ENCODE results near the gene COL9A3. TPM values are rescaled to one million over a fixed set of nuclear protein-coding genes. Genes with fewer than 3 reads are reported as not detected.
A peak's percentile ranks its signal among the peaks of the same experiment; 100 is the strongest.

COL9A3 gene
- total and polyA plus RNA-seq, 8 donors: 1.7 to 183 (median 9.5) TPM

GRCh38 chr20:62778601-62779416 is 38.0 kb upstream of the COL9A3 start:
- no peak for TF ChIP-seq CTCF (IDR thresholded peaks at IDR 0.05)
- Histone ChIP-seq H3K27ac (no peak overlapping the region), H3K27me3 (no peaks in the 10 kb centered on the region), H3K4me3 (no peak overlapping the region), H3K4me1 (no peaks in the 10 kb centered on the region), H3K9me3 (no peaks in the 10 kb centered on the region), H3K36me3 (no peaks in the 10 kb centered on the region)
- ATAC-seq (no peak), FAIRE-seq (no peak), DNase-seq (peak in 1 of 6 donors; percentile 59)
- intact Hi-C loops (cut with DNase I): no loop called here
- 57 to 64% methylated on average over 23 to 24 of the region's 24 CpGs for WGBS, 2 donors

GRCh38 chr20:62779417-62779685 is 37.5 kb upstream of the COL9A3 start:
- no peak for DNase-seq
- intact Hi-C loops (cut with DNase I): no loop called here
- H3K27me3 ChIP-seq: no peaks in the 10 kb centered on the region

GRCh38 chr20:62780204-62780603 is 36.6 kb upstream of the COL9A3 start:
- intact Hi-C loops (cut with DNase I): loop anchor here in 2 of 3 donors (5.0 to 10.0 kb wide), 3 partner anchors 95 to 275 kb away; no protein-coding TSS in a partner anchor
- ATAC-seq (no peak), DNase-seq (no peak), FAIRE-seq (no peak)
- no peak for TF ChIP-seq CTCF (IDR thresholded peaks at IDR 0.05)
- no peak overlapping the region for H3K4me3 ChIP-seq
- no peaks in the 10 kb centered on the region for H3K9me3 ChIP-seq
- no peak overlapping the region for H3K27ac ChIP-seq
- no peaks in the 10 kb centered on the region for H3K27me3 ChIP-seq
- no peaks in the 10 kb centered on the region for H3K36me3 ChIP-seq
- WGBS, 2 donors: 36 to 51% methylated on average over 20 of the region's 20 CpGs
- no peaks in the 10 kb centered on the region for H3K4me1 ChIP-seq

More at GRCh38 chr20:62779417-62779685, 37.5 kb upstream of the COL9A3 start:
- 61 to 82% methylated on average over 7 of the region's 7 CpGs for WGBS, 2 donors
- Histone ChIP-seq H3K36me3 (no peaks in the 10 kb centered on the region), H3K4me3 (no peak overlapping the region), H3K9me3 (no peaks in the 10 kb centered on the region), H3K27ac (no peak overlapping the region), H3K4me1 (no peaks in the 10 kb centered on the region)
- no peak for FAIRE-seq
- no peak for ATAC-seq
- TF ChIP-seq CTCF (IDR thresholded peaks at IDR 0.05): no peak

- Histone ChIP-seq H3K36me3 (no peaks in the 10 kb centered on the region), H3K27ac (no peak overlapping the region), H3K27me3 (no peaks in the 10 kb centered on the region), H3K4me1 (no peaks in the 10 kb centered on the region), H3K4me3 (no peak overlapping the region), H3K9me3 (no peaks in the 10 kb centered on the region)
- no peak for ATAC-seq
- WGBS, 2 donors: 66 to 78% methylated on average over 17 of the region's 17 CpGs
- no peak for FAIRE-seq
- intact Hi-C loops (cut with DNase I): loop anchor here in 2 of 3 donors (5.0 to 10.0 kb wide), 3 partner anchors 96 to 276 kb away; no protein-coding TSS in a partner anchor
- TF ChIP-seq CTCF (IDR thresholded peaks at IDR 0.05): no peak
- DNase-seq: no peak
Observed at GRCh38 chr20:62780696-62781095, 36.2 kb upstream of the COL9A3 start.

Data from pancreas (tissue), 10 donors.